HG03159 (cell line): ENCODE results near the gene BBS2.
A peak's percentile ranks its signal among the peaks of the same experiment; 100 is the strongest.

Source experiments
- ATAC-seq: cut with Tn5 transposase; IDR thresholded peaks from one replicate; pipeline ENCODE4 v1.9.1; 2021; ENCODE audit warnings: mild to moderate bottlenecking, moderate library complexity; ENCODE audit not compliant: unreplicated experiment

The BBS2 gene, protein sequence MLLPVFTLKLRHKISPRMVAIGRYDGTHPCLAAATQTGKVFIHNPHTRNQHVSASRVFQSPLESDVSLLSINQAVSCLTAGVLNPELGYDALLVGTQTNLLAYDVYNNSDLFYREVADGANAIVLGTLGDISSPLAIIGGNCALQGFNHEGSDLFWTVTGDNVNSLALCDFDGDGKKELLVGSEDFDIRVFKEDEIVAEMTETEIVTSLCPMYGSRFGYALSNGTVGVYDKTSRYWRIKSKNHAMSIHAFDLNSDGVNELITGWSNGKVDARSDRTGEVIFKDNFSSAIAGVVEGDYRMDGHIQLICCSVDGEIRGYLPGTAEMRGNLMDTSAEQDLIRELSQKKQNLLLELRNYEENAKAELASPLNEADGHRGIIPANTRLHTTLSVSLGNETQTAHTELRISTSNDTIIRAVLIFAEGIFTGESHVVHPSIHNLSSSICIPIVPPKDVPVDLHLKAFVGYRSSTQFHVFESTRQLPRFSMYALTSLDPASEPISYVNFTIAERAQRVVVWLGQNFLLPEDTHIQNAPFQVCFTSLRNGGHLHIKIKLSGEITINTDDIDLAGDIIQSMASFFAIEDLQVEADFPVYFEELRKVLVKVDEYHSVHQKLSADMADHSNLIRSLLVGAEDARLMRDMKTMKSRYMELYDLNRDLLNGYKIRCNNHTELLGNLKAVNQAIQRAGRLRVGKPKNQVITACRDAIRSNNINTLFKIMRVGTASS

DNA sequence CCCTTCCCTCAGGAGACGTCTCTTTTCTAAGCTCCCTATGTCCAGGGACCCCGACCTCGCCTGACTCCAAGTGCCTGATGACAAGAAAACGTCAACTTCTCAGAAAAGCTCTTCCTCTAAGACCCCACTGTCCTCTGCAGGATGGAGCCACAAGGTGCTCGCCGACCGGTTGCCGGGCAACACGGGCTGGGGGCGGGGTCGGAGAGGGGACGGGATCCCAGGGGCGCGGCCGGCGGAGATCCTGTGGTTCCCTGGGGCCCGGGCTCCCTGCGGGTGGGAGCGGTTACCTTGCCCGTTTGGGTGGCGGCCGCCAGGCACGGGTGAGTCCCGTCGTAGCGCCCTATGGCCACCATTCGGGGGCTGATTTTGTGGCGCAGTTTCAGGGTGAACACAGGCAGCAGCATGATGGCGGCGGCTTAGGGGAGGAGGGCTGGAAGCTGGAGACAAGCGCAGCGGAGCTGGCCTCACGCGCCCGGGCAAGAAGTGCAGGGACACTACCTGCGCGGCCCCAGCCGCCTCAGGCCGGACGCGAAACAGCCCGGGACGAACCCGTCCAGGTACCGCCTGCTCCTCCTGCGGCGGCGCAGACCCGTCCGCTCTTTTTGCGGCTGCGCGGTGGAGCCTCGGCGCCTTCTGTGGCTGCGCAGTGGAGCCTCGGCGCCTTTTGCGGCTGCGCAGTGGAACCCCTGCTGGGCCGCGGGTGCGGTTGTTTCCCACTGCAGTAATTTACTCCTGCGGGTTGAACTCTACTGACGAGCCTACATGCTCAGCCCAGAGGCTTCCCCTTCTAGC lies at the start of gene BBS2:
TSS of gene BBS2 (minus strand) at position 566 of the 792 bp plus-strand sequence. CDS start at position 404, 162 bp downstream.
- peak; percentile 78 for ATAC-seq

DNA sequence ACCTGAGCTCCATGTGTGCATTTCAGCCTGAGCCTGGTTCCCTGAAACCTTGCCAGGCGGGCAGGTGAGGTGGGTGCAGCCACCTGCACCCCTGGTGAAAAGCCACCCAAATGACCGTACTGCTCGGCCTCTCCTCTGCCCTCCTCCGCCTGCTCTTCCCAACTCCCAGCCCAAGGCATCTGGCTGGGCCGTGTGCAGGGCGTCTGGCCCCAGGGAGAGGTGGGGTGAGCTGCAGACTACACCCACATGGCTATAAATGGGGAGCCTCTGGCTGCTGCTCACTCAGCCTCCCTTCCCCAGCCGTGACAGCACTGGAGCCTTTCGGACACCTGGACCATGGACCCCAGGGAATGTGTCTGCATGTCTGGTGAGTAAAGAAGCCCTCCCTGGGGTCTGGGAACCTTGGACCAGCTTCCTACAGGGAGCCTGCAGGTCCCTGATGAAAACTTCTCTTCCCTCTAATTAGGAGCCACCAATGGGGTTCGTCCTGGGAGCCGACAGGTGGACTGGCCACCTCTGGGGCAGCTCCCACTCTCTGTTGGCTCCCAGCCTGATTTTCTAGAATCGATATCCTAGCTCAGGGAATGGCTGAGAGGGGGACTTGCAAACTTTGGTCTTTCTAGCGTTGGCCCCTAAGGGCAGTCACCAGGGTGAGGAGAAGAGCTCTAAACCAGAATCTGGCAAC lies 45.1 kb upstream of the BBS2 start, which contains the start of gene MT4:
TSS of gene MT4 (plus strand) at position 281 of the 685 bp plus-strand sequence. CDS start at position 337, 56 bp downstream.
- ATAC-seq: no peak

DNA sequence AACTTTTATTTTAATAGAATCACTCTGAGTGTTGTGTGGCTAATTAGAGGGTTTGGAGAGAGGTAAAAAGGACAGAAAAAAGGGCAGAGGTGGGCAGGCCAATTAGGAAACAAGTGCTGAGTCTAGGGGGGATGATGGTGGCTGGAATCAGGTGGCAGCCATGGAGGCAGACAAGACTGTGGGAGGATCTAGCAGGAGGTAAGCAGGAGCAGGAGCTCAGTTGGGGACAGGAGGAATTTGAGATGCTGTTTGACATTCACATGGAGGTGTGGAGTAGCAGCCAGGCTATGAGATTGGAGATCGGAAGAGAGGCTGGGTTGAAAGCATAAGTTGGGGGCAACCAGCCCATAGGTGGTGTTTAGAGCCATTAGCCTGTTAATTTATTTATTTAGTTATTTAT lies 41.3 kb upstream of the BBS2 start:
- ATAC-seq: no peak

DNA sequence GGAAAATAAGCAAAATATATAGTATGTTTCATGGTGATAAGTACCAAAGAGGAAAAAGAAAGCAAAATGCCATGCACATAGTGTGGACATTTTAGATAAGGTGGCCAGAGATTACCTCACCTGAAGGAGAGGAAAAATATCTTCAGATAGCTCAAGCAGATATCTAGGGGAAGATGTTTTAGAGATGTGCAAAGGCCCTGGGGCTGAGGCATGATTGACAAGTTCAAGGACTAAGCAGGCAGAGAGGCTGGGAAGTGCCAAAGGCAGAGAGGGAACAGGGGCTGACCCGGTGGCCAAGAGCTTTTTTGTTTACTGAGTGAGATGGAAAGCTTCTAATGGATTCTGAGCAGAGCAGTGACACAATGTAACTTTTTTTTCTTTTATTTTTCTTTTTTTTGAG lies 40.6 kb upstream of the BBS2 start:
- no peak for ATAC-seq

DNA sequence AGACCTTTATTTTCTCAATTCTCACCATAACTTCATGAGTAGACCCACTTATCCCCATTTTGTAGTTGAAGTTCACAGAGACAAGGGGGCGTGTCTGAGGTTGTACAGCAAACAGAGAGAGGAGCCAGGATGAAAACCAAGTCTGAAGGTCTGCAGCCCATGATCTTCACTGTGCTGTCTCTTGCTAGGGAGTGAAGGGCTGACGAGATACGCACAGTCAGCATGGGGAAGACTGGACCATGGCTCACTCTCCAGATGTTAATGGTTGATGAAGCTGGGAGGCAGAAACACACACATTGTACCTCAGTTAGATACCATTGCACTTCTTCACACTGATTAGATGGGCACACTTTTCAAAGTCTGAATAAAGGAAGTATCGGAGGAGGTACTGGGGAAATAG lies 39.3 kb upstream of the BBS2 start:
- ATAC-seq: no peak

DNA sequence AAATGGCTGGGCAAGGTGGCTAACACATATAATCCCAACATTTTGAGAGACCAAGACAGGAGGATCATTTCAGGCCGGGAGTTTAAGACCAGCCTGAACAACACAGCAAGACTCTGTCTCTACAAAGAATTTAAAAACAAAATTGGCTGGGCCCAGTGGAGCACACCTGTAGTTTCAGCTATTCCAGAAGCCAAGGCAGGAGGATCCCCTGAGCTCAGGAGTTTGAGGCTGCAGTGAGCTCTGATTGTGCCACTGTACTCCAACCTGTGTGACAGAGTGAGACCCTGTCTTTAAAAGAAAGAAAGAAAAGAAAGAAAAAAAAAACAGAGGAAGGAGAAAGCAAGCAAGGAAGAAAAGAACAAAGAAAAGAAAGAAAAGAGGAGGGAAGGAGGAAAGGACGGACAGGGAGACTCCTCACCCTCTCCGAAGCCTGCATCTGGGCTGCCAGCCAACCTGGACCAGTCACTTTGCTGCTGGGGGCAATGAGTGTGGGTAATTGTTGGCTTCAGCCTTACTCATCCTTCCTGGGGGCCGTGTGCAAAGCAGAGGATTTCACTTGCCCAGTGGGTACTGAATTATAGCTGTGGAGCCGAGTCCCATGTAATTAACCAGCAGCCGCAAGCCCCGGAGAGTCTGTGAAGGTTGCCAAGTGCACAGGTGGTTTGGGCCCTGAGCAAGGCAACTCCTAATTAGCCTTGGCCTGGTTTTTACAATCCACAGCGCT lies 38.4 kb upstream of the BBS2 start:
- no peak for ATAC-seq

DNA sequence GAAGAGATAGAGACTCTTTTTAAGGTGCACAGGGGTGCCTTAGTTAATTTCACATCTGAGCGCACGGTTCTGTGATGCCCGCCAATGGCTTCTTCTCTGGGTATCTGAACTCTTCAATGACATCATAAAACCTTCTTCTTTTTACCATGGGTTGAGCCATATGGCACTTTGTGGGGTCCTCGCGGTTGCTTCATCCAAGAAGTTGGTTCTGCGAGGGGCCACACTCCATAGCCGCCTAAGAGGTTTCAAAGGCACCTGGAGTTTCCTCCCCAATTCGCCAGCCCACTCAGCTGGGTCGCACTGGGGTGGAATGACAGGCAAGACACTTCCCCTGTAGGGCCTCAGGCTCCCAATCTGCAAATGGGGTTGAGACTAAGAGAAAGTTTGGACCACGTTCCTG lies 34.6 kb upstream of the BBS2 start:
- no peak for ATAC-seq

DNA sequence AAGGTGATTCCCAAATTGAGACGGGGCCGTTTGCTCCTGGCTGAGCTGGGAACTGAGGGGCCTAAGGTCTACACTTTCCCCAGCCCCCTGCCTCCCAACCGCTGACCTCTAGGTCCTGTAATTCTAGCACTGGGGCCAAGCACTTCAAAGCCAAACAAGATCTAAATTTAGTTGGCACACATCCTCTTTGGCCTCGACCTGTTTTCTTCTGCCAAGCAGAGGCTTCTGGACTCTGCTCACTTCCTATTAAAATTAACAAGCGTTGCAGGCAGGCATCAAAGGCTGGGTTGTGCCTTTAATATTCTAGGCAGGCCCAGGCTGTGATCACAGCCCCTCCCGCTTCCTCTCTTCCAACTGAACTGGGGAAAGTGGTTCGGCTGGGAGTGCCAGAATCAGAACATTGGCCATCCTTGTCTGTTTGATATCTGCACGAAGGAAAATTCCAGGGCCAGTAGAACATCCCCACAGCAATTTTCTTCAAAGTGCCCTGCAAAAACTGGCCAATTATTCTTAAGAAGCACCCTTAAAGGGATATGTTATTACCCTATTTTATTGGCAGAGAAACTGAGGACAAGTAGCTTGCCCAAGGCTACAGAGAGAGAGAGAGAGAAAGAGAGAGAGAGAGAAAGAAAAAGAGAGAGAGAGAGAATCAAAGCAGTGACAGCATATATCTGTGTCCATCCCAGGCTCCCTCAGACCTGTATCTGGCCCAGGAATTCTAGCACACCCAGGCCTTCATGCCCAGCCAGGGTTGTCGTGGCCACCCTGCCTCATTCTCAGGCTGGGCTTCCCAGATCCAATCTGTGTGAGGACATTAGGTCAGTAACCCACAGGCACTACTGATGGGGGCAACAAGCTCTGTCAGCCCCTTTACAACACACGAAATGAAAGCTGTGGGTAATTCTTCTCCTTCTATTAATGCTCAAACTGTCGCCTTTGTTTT lies 32.2 kb upstream of the BBS2 start:
- no peak for ATAC-seq

DNA sequence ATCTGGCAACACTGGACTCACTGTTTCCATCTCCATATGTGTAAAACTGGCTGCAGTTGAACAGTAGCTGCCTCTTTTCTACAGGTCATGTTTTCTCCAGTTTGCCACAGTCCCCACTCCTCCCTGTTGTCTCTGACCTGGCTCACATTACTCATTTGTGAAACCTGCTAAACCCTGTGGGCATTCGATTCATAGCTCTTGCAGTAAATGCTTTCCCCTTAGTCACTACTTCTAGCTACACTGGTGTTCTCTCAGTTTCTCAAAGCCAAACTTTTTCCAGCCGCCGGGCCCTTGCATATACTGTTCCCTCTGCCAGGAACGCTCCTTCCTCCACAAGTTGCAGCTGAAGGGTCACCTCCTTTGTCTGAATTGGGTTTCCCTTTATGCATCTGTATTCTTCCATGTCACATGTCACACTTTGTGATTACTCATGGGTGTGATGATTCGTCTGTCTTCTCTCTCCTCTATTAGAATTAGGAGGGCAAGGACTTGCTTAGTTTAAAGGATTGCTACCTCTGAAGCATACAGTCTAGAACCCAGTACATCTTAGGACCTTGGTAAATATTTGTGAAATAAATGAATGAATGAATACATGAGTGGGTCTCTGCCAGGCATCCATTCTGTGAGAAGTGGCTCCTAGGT lies 30.0 kb upstream of the BBS2 start:
- ATAC-seq: no peak

DNA sequence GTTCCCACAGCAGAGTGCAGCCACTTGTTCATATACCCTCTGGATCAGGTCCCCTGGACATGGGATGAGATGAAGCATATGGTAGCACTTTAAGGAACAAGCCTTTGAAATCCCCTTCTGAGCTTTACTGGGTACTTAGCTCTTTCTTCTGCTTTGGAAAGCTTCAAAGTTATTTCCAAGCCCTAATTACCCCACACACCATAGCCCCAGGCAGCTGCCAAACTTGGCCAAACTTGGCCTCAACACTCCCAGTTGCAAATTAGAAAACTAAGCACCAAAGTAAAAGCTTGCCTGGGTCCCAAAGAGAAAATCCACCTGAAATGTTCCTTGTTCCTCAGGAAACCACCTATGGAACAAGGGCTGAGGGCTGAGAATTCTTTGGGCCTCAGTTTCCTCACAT lies 29.3 kb upstream of the BBS2 start:
- ATAC-seq: no peak

DNA sequence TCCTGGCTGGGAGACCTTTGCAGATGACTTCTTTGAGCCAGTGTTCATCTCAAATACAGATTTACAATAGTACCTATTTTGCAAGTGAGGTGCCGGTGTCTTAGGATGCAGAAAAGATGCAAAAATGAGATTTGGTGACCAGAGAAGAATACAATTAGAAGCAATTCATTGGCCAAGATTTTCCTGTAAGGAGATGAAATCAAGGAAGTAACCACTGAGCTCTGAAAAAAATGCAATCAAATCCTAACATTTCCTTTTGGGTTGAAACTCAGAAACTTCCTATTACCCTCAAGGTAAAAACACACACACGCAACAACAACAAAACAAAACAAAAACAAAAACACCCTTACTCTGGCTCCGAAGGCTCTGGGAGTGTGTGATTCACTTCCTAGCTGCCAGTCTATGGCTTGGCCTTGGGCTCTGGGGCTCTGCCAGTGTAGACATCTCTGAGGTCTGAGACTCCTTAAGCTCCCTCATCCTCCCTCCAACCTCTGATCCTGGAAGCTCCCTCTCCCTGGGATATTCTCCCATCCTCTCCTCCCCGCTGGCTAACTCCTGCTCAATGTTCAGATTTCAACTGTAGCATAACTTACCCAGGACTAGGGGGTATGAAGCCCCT lies 28.2 kb upstream of the BBS2 start:
- no peak for ATAC-seq

DNA sequence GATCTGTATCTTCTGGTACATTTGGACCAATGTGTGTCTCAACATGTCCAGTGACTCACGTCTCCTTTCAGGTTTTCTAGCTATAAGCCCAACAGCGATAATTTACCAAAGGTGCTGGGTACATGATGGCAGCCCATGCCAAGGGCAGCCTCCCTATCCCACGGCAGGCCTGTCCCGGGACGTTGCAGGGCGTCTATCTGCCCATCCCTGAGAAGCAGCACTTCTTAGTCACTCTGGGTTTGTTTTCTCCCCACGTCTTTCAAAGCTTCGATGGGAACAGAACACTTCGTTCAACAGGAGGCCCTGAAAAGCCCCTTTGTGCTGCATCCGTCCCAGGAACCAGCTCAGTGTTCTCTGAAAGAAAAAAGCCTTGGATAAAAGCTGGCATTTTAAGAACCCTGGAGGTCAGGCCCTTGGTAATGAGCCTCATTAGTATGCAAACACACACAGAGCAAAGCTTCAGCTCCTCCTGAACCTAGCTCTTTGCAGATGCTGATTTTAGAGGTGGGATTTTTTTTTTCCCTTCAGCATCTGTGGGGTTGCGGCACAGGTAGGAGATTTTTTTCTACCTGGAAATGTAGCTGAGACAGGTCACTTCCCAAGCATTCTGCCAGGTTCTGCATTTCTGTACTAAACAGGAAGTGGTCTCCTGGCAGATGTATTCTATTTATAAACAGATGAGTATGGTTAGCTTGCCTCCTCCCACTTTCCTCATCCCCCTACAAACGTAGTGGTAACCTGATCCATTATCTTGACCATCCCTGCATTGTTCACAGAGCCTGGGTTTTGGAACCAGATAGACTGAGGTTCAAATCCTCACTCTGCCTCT lies 27.5 kb upstream of the BBS2 start:
- ATAC-seq: no peak

DNA sequence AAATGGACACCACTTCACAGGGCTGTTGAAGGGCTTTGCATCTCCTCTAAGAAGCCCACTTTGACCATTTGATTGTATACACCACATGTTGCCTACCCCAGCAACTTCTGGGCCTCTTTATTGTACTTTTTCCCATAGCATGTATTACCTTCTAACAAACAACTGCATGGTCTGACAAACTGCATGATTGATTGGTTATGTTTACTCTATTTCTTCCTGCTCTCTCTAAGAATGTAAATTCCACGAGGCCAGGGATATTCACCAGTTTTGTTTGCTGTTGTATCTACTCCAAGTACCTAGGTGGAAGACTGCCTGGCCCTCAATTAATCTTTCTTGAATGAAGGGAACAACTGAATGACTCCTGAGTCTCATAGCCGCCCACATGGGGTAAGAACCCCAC lies 22.2 kb upstream of the BBS2 start:
- ATAC-seq: no peak

DNA sequence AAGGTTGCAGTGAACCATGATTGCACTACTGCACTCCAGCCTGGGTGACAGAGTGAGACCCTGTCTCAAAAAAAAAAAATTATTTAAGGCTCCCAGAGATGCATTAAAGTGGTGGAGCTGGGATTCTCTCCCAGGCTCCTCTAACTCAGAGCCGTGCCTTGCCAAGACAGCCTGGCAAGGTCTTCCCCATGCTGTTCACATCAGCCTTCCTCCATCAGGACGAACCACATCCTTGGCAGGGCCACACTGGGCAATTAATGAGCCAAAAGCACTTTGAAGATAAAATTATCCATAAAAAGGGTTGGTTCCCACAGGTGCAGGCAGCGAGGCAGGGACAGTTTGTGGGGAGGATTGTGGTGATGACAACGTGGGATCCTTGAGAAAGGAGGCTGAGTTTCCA lies 19.8 kb upstream of the BBS2 start:
- no peak for ATAC-seq

DNA sequence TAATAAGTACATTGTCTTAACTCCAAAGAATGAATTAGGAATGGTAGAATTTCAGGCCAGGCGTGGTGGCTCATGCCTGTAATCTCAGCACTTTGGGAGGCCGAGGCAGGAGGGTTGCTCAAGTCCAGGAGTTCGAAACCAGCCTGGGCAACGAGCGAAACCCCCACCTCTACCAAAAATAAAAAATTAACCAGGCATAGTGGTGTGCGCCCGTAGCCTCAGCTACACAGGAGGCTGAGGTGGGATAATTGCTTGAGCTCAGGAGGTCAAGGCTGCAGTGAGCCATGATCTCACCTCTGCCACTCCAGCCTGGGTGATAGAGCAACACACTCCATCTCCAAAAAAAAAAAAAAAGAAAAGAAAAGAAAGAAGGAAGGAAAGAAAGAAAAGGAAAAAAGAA lies 18.5 kb upstream of the BBS2 start:
- ATAC-seq: no peak

DNA sequence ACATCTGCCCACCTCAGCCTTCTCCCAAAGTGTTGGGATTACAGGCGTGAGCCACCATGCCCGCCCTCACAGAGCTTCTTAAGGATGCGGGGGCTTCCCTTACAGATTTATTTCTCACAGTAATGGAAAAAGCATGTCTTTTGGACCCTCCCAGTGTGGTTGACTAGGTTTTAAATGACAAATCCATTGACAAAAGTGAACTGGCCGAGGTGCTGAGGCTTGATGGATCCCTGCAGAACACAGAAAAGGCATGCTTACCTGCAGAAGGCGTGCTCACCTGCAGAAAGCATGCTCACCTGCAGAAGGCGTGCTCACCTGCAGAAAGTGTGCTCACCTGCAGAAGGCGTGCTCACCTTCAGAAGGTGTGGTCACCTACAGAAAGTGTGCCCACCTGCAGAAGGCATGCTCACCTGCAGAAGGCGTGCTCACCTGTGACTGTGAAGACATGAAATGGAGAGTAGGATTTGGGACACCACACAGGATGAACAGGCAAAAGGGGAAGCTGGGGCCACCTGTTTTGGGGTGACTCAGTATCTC lies 15.1 kb upstream of the BBS2 start:
- no peak for ATAC-seq

DNA sequence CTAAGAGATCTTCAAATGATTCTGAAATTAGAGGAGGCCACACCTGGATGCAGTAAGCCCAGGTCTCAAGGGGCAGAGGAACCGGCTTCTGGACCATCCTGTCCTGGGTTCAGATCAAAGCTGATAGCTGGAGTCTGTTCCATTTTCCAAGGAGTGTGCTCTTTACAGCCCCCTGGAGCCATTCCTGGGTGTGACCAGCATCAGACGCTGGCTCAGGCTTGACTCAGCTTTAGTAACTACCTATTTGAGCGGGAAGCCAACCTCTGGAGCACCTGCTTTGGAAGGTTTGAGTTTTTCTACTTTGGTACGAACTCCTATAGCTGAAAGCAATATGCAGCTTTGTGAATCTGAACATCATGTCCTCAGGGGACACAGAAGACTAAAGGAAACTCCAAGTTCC lies 12.9 kb upstream of the BBS2 start:
- ATAC-seq: no peak
